Heart left ventricle (tissue), 16 donors: ENCODE data around the gene CPNE9. TPM values are rescaled to one million over a fixed set of nuclear protein-coding genes. Genes with fewer than 3 reads are reported as not detected.

Experiments
- ATAC-seq, 4 donors: fragments of 200-7000 bp; cut with Tn5 transposase; one replicate each; pipeline ENCODE4 v1.9.1; 2020 to 2022; ENCODE audit warnings: moderate library complexity in 4 of 4, mild to moderate bottlenecking in 3 of 4, moderate number of reproducible peaks in 1 of 4
- DNase-seq, 5 donors: peaks; one replicate each; pipeline ENCODE4 v3.0.0-alpha.2; 2020
- H3K27ac ChIP-seq, 12 donors: fragments of 200-600 bp; sonication (generic) in 4 of 12; one replicate each; pipeline versions ENCODE4 v1.5.0 to v1.8.0; 2016 to 2022; ENCODE audit warnings: mild to moderate bottlenecking in 2 of 12
- H3K27me3 ChIP-seq, 9 donors: fragments of 200-600 bp; sonication (generic) in 2 of 9; one replicate each; pipeline versions ENCODE4 v1.5.1 to v1.8.0; 2016 to 2022; ENCODE audit warnings: mild to moderate bottlenecking in 3 of 9
- H3K36me3 ChIP-seq, 9 donors: fragments of 200-600 bp; sonication (generic) in 2 of 9; one replicate each; pipeline versions ENCODE4 v1.5.0 to v1.8.0; 2018 to 2022; ENCODE audit warnings: mild to moderate bottlenecking in 2 of 9
- H3K4me1 ChIP-seq, 12 donors: fragments of 200-600 bp; sonication (generic) in 4 of 12; one replicate each; pipeline versions ENCODE4 v1.5.0 to v1.8.0; 2016 to 2022; ENCODE audit warnings: mild to moderate bottlenecking in 3 of 12
- H3K4me3 ChIP-seq, 12 donors: fragments of 200-600 bp; sonication (generic) in 4 of 12; one replicate each; pipeline versions ENCODE4 v1.5.0 to v1.8.0; 2017 to 2022; ENCODE audit warnings: mild to moderate bottlenecking in 9 of 12, moderate library complexity in 4 of 12
- H3K9me3 ChIP-seq, 12 donors: fragments of 200-600 bp; sonication (generic) in 4 of 12; one replicate each; pipeline versions ENCODE4 v1.5.0 to v1.8.0; 2016 to 2022; ENCODE audit warnings: mild to moderate bottlenecking in 1 of 12
- CTCF ChIP-seq, 12 donors: fragments of 200-600 bp; sonication (generic) in 4 of 12; IDR thresholded peaks; one replicate each; pipeline versions ENCODE4 v1.5.0 to v1.8.0; 2018 to 2022; ENCODE audit warnings: antibody characterized with exemption in 12 of 12, mild to moderate bottlenecking in 5 of 12
- POLR2A ChIP-seq, 2 donors: fragments of 450-650 bp; IDR thresholded peaks; one replicate each; pipeline ENCODE4 v1.6.1; 2017; ENCODE audit warnings: antibody characterized with exemption in 2 of 2, mild to moderate bottlenecking in 2 of 2, moderate library complexity in 2 of 2
- WGBS, 4 donors: extraction: QIAGEN DNeasy Blood & Tissue Kit in 2 of 4; methylation state at CpG; one replicate each; pipeline versions ENCODE4 v1.1.5 to v1.1.7; 2013 to 2018; 5-methylcytosine and 5-hydroxymethylcytosine counted together
- intact Hi-C, 10 donors: fragments of 100-400 bp; cut with DNase I; formaldehyde crosslinking; loops; one replicate each; pipeline versions ENCODE4 v1.11.1 to v1.14.2; 2022
- polyA plus RNA-seq, 2 donors: library from polyadenylated mRNA; stranded (reverse); fragments of 200-250 nt; gene quantifications; one replicate each; pipeline ENCODE4 v1.2.3, GENCODE V29; 2013
- total RNA-seq, 9 donors: library from RNA; depleted of rRNA in 2 of 9; stranded (reverse); fragments of >200 nt in 2 of 9; fragmentation: NEBNext Ultra II Directional in 3 of 9; extraction: Animal tissue kit (Norgen Biotek cat#: 25700) in 3 of 9; gene quantifications; one replicate each; pipeline versions ENCODE4 v1.1.0 to v1.2.4, GENCODE V29; 2016 to 2023
- donor health status: ischemic (EF 13 %, LVEDD 7.1; RV severe dilation, severe dysfunction).
- donor health status: healthy with polysubstance abuse.
- donor health status: DM: no; HTN: yes; CAD: no.
- donor health status: DM: no; HTN: no; CAD: no.
- donor health status: ischemic (EF 25% LVEDD 6.9; RV normal size, moderate dysfunction).
- donor health status: ischemic (EF 25% LVEDD 5.7; RV mildly dilated, moderate dysfunction).
- donor health status: healthy.
- donor health status: DM: yes; HTN: yes; CAD: no.
- donor health status: ischemic (EF 35%, LVEDD 5.7; RV mildly dilated, moderate dysfunction).
- donor health status: nonischemic (EF 11% LVEDD 7.7; RV severe dilation, severe dysfunction).
- donor health status: DM: yes; HTN: yes; CAD: no.
- donor health status: PGD.
- donor health status: ischemic (EF 29% LVEDD 5.4; RV normal size, mild dysfunction).
- donor health status: nonischemic (EF 23%, LVEDD 6.1; RV moderate dilation, normal function).

The CPNE9 gene
- total and polyA plus RNA-seq, 11 donors, result 0.04 TPM; not detected in 10

GRCh38 chr3:9744162-9744561 lies 40.5 kb downstream of the CPNE9 start:
- intact Hi-C loops, result loop anchor here in 1 of 10 donors (10.0 kb wide), 1 partner anchor 239 kb away; no protein-coding TSS in a partner anchor
- 96 to 98% (median 97%) methylated on average over 13 of the region's 13 CpGs for WGBS, 4 donors
- no peak for ATAC-seq
- Histone ChIP-seq H3K9me3 (no peaks in the 10 kb centered on the region), H3K27me3 (no peaks in the 10 kb centered on the region), H3K36me3 (peaks cover 3 to 96% (median 91%) of the 10 kb centered on the region in 9 donors), H3K4me1 (peaks cover 0 to 7% (median 3%) of the 10 kb centered on the region in 12 donors), H3K4me3 (no peak overlapping the region), H3K27ac (no peak overlapping the region)
- TF ChIP-seq CTCF (IDR thresholded peaks at IDR 0.05), result no peak
- TF ChIP-seq POLR2A (IDR thresholded peaks at IDR 0.05), result no peak
- DNase-seq, result no peak

GRCh38 chr3:9745521-9745920 lies 41.9 kb downstream of the CPNE9 start:
- Histone ChIP-seq H3K4me1 (peaks cover 0 to 13% (median 9%) of the 10 kb centered on the region in 12 donors), H3K9me3 (no peaks in the 10 kb centered on the region), H3K27ac (no peak overlapping the region), H3K4me3 (no peak overlapping the region), H3K36me3 (peaks cover 0 to 83% (median 77%) of the 10 kb centered on the region in 9 donors), H3K27me3 (no peaks in the 10 kb centered on the region)
- DNase-seq (no peak), ATAC-seq (no peak)
- TF ChIP-seq POLR2A (IDR thresholded peaks at IDR 0.05) (no peak), CTCF (IDR thresholded peaks at IDR 0.05) (no peak)
- 91 to 94% (median 93%) methylated on average over 7 to 12 of the region's 12 CpGs for WGBS, 4 donors
- intact Hi-C loops, result loop anchor here in 2 of 10 donors (5.0 to 10.0 kb wide), 2 partner anchors 88 to 241 kb away; no protein-coding TSS in a partner anchor

- H3K27me3 ChIP-seq, result no peaks in the 10 kb centered on the region
- DNase-seq, result no peak
- 64 to 77% (median 72%) methylated on average over 5 of the region's 5 CpGs for WGBS, 4 donors
- TF ChIP-seq CTCF (IDR thresholded peaks at IDR 0.05), result no peak
- TF ChIP-seq POLR2A (IDR thresholded peaks at IDR 0.05), result no peak
- ATAC-seq, result no peak
- H3K9me3 ChIP-seq, result no peaks in the 10 kb centered on the region
- no peak overlapping the region for H3K4me3 ChIP-seq
- H3K36me3 ChIP-seq, result peaks cover 0 to 79% (median 71%) of the 10 kb centered on the region in 9 donors
- H3K4me1 ChIP-seq, result peaks cover 4 to 21% (median 16%) of the 10 kb centered on the region in 12 donors
- H3K27ac ChIP-seq, result no peak overlapping the region
- intact Hi-C loops, result loop anchor here in 2 of 10 donors (5.0 to 10.0 kb wide), 2 partner anchors 89 to 242 kb away; no protein-coding TSS in a partner anchor
Observed at GRCh38 chr3:9746330-9746729, 42.7 kb downstream of the CPNE9 start.

GRCh38 chr3:9747267-9747666 lies 43.6 kb downstream of the CPNE9 start:
- Histone ChIP-seq H3K36me3 (peaks cover 0 to 78% (median 70%) of the 10 kb centered on the region in 9 donors), H3K27me3 (no peaks in the 10 kb centered on the region), H3K9me3 (no peaks in the 10 kb centered on the region), H3K27ac (no peak overlapping the region), H3K4me1 (peaks cover 4 to 26% (median 18%) of the 10 kb centered on the region in 12 donors), H3K4me3 (no peak overlapping the region)
- no peak for DNase-seq
- intact Hi-C loops, result loop anchor here in 2 of 10 donors (5.0 to 10.0 kb wide), 2 partner anchors 90 to 242 kb away; no protein-coding TSS in a partner anchor
- WGBS, 4 donors, result 93 to 94% (median 93%) methylated on average over 4 to 8 of the region's 8 CpGs
- TF ChIP-seq CTCF (IDR thresholded peaks at IDR 0.05) (no peak), POLR2A (IDR thresholded peaks at IDR 0.05) (no peak)
- no peak for ATAC-seq
